ENCODE results near the gene NEK10. TPM values are rescaled to one million over a fixed set of nuclear protein-coding genes. Genes with fewer than 3 reads are reported as not detected.

Gene NEK10
- total and polyA plus RNA-seq, 2 of the 4 experiments (the other 2 are of a cell fraction) = 2.2 to 6.6 TPM

DNA sequence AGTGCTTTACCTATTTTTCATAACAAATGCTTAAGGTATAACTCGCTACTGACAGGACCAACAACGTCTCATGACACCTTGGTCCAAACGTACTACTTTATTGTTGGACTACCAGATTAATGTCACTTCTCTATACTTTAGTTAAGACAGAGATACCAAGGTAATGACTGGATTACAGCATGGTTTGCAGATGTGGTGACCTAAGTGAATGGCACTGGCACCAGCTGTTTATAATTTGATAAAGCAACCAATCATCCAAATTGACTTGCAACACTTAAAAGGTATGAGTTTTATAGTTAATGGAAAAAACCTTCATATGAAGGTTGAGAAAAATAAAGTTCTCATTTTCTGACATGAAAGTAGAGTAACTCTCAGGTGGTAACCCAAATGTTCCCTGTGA lies 209.0 kb downstream of the NEK10 start:
- H2BK20ac ChIP-seq (ENCODE audit: low read depth, low read length) = no peak overlapping the region
- H3K18ac ChIP-seq (ENCODE audit: low read depth, low read length) = no peak overlapping the region
- H2BK120ac ChIP-seq (ENCODE audit: low read depth, low read length) = no peak overlapping the region
- POLR2A ChIA-PET (ENCODE audit: unreplicated experiment) = no interaction called here
- H2AK9ac ChIP-seq (replicated peaks; ENCODE audit: low read depth, low read length, poor library complexity) = no peak overlapping the region
- H3K4me2 ChIP-seq (ENCODE audit: low read depth, low read length) = no peak overlapping the region
- H3K14ac ChIP-seq (replicated peaks; ENCODE audit: low read depth, low read length) = no peak overlapping the region
- H2BK15ac ChIP-seq (ENCODE audit: low read depth, low read length) = no peak overlapping the region
- DNase-seq (no peak), ATAC-seq (ENCODE audit: low read depth) (no peak)
- no peak overlapping the region for H3K4me3 ChIP-seq (ENCODE audit: insufficient read depth, low read depth, low read length)
- no peaks in the 10 kb centered on the region for H3K79me1 ChIP-seq (ENCODE audit: low read depth in 1 of 2, low read length in 2 of 2)
- no peak overlapping the region for H2BK5ac ChIP-seq (ENCODE audit: low read depth, low read length, poor library complexity, severe bottlenecking)
- no peaks in the 10 kb centered on the region for H3K9me3 ChIP-seq (ENCODE audit: control insufficient read depth, insufficient read depth, low read length)
- no peak for TF ChIP-seq BHLHE40 (IDR thresholded peaks at IDR 0.05; ENCODE audit: low read depth, low read length)
- no peak for TF ChIP-seq RCOR1 (IDR thresholded peaks at IDR 0.05; ENCODE audit: insufficient replicate concordance, low read length)
- no peak for TF ChIP-seq RAD21 (IDR thresholded peaks at IDR 0.05; ENCODE audit: low read length)
- no peak for TF ChIP-seq MXI1 (IDR thresholded peaks at IDR 0.05; ENCODE audit: borderline replicate concordance, low read depth, low read length)
- TF ChIP-seq MAFK (IDR thresholded peaks at IDR 0.05; ENCODE audit: low read depth, low read length) = no peak
- TF ChIP-seq POLR2A (IDR thresholded peaks at IDR 0.05; ENCODE audit: low read depth, low read length) = no peak
- TF ChIP-seq, protein P1, sequence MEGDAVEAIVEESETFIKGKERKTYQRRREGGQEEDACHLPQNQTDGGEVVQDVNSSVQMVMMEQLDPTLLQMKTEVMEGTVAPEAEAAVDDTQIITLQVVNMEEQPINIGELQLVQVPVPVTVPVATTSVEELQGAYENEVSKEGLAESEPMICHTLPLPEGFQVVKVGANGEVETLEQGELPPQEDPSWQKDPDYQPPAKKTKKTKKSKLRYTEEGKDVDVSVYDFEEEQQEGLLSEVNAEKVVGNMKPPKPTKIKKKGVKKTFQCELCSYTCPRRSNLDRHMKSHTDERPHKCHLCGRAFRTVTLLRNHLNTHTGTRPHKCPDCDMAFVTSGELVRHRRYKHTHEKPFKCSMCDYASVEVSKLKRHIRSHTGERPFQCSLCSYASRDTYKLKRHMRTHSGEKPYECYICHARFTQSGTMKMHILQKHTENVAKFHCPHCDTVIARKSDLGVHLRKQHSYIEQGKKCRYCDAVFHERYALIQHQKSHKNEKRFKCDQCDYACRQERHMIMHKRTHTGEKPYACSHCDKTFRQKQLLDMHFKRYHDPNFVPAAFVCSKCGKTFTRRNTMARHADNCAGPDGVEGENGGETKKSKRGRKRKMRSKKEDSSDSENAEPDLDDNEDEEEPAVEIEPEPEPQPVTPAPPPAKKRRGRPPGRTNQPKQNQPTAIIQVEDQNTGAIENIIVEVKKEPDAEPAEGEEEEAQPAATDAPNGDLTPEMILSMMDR (conservative IDR thresholded peaks at IDR 0.05; ENCODE audit: low read depth, low read length) = no peak
- no peak for TF ChIP-seq SMC3 (IDR thresholded peaks at IDR 0.05; ENCODE audit: low read depth, low read length)
- no peak overlapping the region for H4K8ac ChIP-seq (ENCODE audit: low read depth in 2 of 2, low read length in 2 of 2)
- no peaks in the 10 kb centered on the region for H3K9me1 ChIP-seq (ENCODE audit: insufficient read depth, low read length)
- no peak overlapping the region for H3K56ac ChIP-seq (ENCODE audit: extremely low read depth, insufficient read depth, low read length)
- intact Hi-C loops (cut with micrococcal nuclease) = loop anchor here (10.0 kb wide), 1 partner anchor 1185 kb away; the partner anchor contains the start of genes AZI2 and ZCWPW2
- no peak overlapping the region for H3K4ac ChIP-seq (ENCODE audit: low read depth, low read length)
- no TSS peak for BruUV-seq (replicated peaks)
- H2AK5ac ChIP-seq (ENCODE audit: low read depth, low read length) = no peak overlapping the region
- H4K5ac ChIP-seq (ENCODE audit: low read depth, low read length) = no peak overlapping the region
- H3K27ac ChIP-seq (ENCODE audit: insufficient read depth, low read length) = no peak overlapping the region
- WGBS, 2 experiments (ENCODE audit: extremely low coverage in 2 of 2, insufficient read length in 1 of 2) = no CpG with 5 or more reads among the region's 3 CpGs
- in situ Hi-C loops (cut with MboI; ENCODE audit: low sequenced_read_pairs) = no loop called here
- no peaks in the 10 kb centered on the region for H4K20me1 ChIP-seq (ENCODE audit: insufficient read depth, low read length)
- CTCF ChIA-PET = no interaction called here
- no peaks in the 10 kb centered on the region for H3K27me3 ChIP-seq (ENCODE audit: control insufficient read depth, insufficient read depth, low read length)
- H3K4me1 ChIP-seq (ENCODE audit: control insufficient read depth, insufficient read depth, low read length) = no peaks in the 10 kb centered on the region
- no peak overlapping the region for H3K9ac ChIP-seq (ENCODE audit: low read depth, low read length)
- no peak overlapping the region for H3K23ac ChIP-seq (ENCODE audit: low read depth, low read length)
- H3K36me3 ChIP-seq (ENCODE audit: control insufficient read depth, insufficient read depth, low read length) = no peaks in the 10 kb centered on the region
- H2AFZ ChIP-seq (replicated peaks; ENCODE audit: low read length, poor library complexity) = no peak overlapping the region
- no peak overlapping the region for H4K91ac ChIP-seq (ENCODE audit: insufficient read depth, low read depth, low read length)
- dilution Hi-C loops (cut with HindIII; ENCODE audit: low sequenced_read_pairs, unreplicated experiment) = no loop called here
